OCI-LY7 (cell line): ENCODE measurements around the gene CSRNP3. TPM values are rescaled to one million over a fixed set of nuclear protein-coding genes. Genes with fewer than 3 reads are reported as not detected.

Source experiments
- BruUV-seq: library from RNA; stranded (reverse); fragments of 400-500 nt; replicated peaks from 2 replicates; lab custom pipeline; 2021; lab: Mats Ljungman, UMichigan
- CTCF ChIA-PET: fragments of 300-600 bp; sonication (Branson Sonifier 250); formaldehyde crosslinking; loops from one replicate; lab custom pipeline; 2022; ENCODE audit warnings: antibody characterized with exemption; ENCODE audit not compliant: unreplicated experiment; lab: Charles Lee
- POLR2A ChIA-PET: fragments of 300-600 bp; sonication (Branson Sonifier 250); formaldehyde crosslinking; loops from one replicate; lab custom pipeline; 2022; ENCODE audit warnings: antibody characterized with exemption; lab: Charles Lee
- DNase-seq: peaks from one replicate; pipeline ENCODE4 v3.0.0-alpha.2; 2015; ENCODE audit warnings: low spot score
- H2AFZ ChIP-seq: fragments of 200-600 bp; sonication (generic), shearing (Covaris generic); 2 replicates; pipeline ENCODE4 v1.6.1; 2014; ENCODE audit warnings: mild to moderate bottlenecking, antibody characterized with exemption, low read length, moderate library complexity
- H3K27ac ChIP-seq: fragments of 200-600 bp; sonication (generic); 2 replicates; pipeline ENCODE4 v1.5.1; 2014; ENCODE audit warnings: mixed run types, low read depth, mild to moderate bottlenecking, moderate library complexity, low read length, inconsistent platforms; ENCODE audit not compliant: poor library complexity, severe bottlenecking
- H3K36me3 ChIP-seq: fragments of 200-600 bp; sonication (generic); 2 replicates; pipeline ENCODE4 v1.6.1; 2014; ENCODE audit warnings: mild to moderate bottlenecking, antibody characterized with exemption, low read length, moderate library complexity, mixed read lengths; ENCODE audit not compliant: insufficient read depth
- H3K4me1 ChIP-seq: fragments of 200-600 bp; sonication (generic); 2 replicates; pipeline ENCODE4 v1.5.1; 2014; ENCODE audit warnings: mild to moderate bottlenecking, low read length; ENCODE audit not compliant: insufficient read depth, poor library complexity, severe bottlenecking
- H3K4me2 ChIP-seq: fragments of 200-600 bp; sonication (generic); 2 replicates; pipeline ENCODE4 v1.6.1; 2014; ENCODE audit warnings: mild to moderate bottlenecking, low read length
- H3K4me3 ChIP-seq: fragments of 200-600 bp; sonication (generic); 2 replicates; pipeline ENCODE4 v1.5.1; 2014; ENCODE audit warnings: mild to moderate bottlenecking, low read depth, low read length; ENCODE audit not compliant: poor library complexity, severe bottlenecking
- H3K79me2 ChIP-seq: fragments of 200-600 bp; sonication (generic); 2 replicates; pipeline ENCODE4 v1.6.1; 2016; ENCODE audit warnings: low read depth, mild to moderate bottlenecking, low read length, moderate library complexity, mixed read lengths; ENCODE audit not compliant: insufficient read depth
- H3K9me2 ChIP-seq: fragments of 200-600 bp; sonication (generic); 2 replicates; pipeline ENCODE4 v1.6.1; 2016; ENCODE audit warnings: mild to moderate bottlenecking, low read length, mixed read lengths; ENCODE audit not compliant: insufficient read depth
- H3K9me3 ChIP-seq: fragments of 200-600 bp; sonication (generic); 2 replicates; pipeline ENCODE4 v1.6.1; 2014; ENCODE audit warnings: mild to moderate bottlenecking, mixed run types, low read length, mixed read lengths
- H4K20me1 ChIP-seq: fragments of 200-600 bp; sonication (generic); 2 replicates; pipeline ENCODE4 v1.6.1; 2014; ENCODE audit warnings: mild to moderate bottlenecking, antibody characterized with exemption, low read length, moderate library complexity, mixed read lengths; ENCODE audit not compliant: insufficient read depth
- EZH2phosphoT487 ChIP-seq: fragments of 200-600 bp; sonication (generic); IDR thresholded peaks from 2 replicates; pipeline ENCODE4 v1.6.1; 2018; ENCODE audit warnings: low read depth, borderline replicate concordance, mild to moderate bottlenecking, mixed run types, antibody characterized with exemption, low read length, moderate library complexity, mixed read lengths
- intact Hi-C: fragments of 100-400 bp; cut with micrococcal nuclease; formaldehyde crosslinking; loops from one replicate; pipeline ENCODE4 v1.10.0; 2022; ENCODE audit not compliant: unreplicated experiment
- total RNA-seq, 2 experiments: library from RNA; depleted of rRNA in 1 of 2; stranded (reverse); fragments of >200 nt in 1 of 2; shearing (Covaris generic) in 1 of 2; gene quantifications; 2 replicates each; pipeline ENCODE4 v1.2.3, GENCODE V29; 2014 to 2022
- TF ChIP-seq, protein P1 (sequence below): fragments of 200-600 bp; sonication (generic); conservative IDR thresholded peaks from 2 replicates; pipeline ENCODE4 v1.5.1; 2014; ENCODE audit warnings: mild to moderate bottlenecking, antibody characterized with exemption, low read length, moderate library complexity, mixed read lengths

CSRNP3 gene
- total RNA-seq, 2 experiments from 2014 or later = 0.44 to 1.4 TPM

DNA sequence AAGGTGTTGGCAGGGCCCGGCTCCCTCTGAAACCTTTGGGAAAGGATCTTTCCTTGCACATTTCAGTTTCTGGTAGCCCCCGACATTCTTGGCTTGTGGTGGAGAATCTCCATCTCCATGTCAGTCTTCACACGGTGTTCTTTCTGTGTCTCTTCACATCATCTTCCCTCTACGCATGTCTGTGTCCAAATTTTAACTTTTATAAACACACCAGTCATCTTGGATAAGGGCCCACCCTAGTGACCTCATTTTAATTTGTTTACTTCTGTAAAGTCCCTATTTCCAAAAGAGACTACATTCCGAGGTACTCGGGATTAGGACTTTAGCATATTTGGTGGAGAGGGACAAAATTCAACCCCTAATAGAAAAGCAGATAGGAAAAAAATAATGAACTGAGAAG, 186.2 kb downstream of the CSRNP3 start:
- no peak for TF ChIP-seq EZH2phosphoT487
- TF ChIP-seq, protein P1, sequence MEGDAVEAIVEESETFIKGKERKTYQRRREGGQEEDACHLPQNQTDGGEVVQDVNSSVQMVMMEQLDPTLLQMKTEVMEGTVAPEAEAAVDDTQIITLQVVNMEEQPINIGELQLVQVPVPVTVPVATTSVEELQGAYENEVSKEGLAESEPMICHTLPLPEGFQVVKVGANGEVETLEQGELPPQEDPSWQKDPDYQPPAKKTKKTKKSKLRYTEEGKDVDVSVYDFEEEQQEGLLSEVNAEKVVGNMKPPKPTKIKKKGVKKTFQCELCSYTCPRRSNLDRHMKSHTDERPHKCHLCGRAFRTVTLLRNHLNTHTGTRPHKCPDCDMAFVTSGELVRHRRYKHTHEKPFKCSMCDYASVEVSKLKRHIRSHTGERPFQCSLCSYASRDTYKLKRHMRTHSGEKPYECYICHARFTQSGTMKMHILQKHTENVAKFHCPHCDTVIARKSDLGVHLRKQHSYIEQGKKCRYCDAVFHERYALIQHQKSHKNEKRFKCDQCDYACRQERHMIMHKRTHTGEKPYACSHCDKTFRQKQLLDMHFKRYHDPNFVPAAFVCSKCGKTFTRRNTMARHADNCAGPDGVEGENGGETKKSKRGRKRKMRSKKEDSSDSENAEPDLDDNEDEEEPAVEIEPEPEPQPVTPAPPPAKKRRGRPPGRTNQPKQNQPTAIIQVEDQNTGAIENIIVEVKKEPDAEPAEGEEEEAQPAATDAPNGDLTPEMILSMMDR = no peak
- no peaks in the 10 kb centered on the region for H3K9me3 ChIP-seq
- DNase-seq = no peak
- H3K36me3 ChIP-seq = no peaks in the 10 kb centered on the region
- H3K9me2 ChIP-seq = no peaks in the 10 kb centered on the region
- H3K4me1 ChIP-seq = no peaks in the 10 kb centered on the region
- H3K4me2 ChIP-seq = no peak overlapping the region
- ChIA-PET CTCF (no interaction called here), POLR2A (interaction anchor here (1.1 kb wide), 1 partner anchor 23 kb away, joined by 8 read pairs; no protein-coding TSS in a partner anchor)
- H4K20me1 ChIP-seq = no peaks in the 10 kb centered on the region
- H3K27ac ChIP-seq = no peak overlapping the region
- no peak overlapping the region for H2AFZ ChIP-seq
- H3K79me2 ChIP-seq = no peaks in the 10 kb centered on the region
- intact Hi-C loops = no loop called here
- no TSS peak for BruUV-seq
- H3K4me3 ChIP-seq = no peak overlapping the region

DNA sequence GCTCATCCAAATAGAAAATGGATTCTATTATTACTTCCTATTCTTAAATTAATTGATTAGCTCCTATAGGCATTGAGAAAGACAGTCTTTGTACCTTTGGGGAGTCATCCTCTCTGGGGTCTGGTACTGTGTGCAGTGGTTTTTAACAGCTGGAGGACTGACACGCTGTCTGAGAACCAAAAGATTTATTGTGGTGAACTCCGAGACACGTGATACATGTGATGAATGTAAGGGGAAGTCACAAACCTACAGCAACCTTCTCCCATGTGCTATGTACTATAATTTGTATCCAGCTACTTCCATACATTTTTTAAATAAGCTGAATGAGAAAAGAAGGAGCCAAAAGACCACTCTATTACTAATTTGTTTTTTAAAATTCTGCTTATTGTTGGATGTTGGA, 190.9 kb downstream of the CSRNP3 start:
- Histone ChIP-seq H3K36me3 (no peaks in the 10 kb centered on the region), H3K4me2 (no peak overlapping the region), H3K79me2 (no peaks in the 10 kb centered on the region), H2AFZ (peak overlapping the region; percentile 60; the same call in 1 of the 2 replicates), H4K20me1 (no peaks in the 10 kb centered on the region), H3K4me3 (no peak overlapping the region), H3K27ac (no peak overlapping the region), H3K4me1 (no peaks in the 10 kb centered on the region), H3K9me2 (no peaks in the 10 kb centered on the region), H3K9me3 (no peaks in the 10 kb centered on the region)
- intact Hi-C loops = no loop called here
- CTCF ChIA-PET = no interaction called here
- TF ChIP-seq EZH2phosphoT487 = no peak
- TF ChIP-seq, protein P1 = no peak
- DNase-seq = no peak
- POLR2A ChIA-PET = interaction anchor here (1.9 to 5.2 kb wide), 3 partner anchors 10 to 27 kb away, joined by 8 to 33 read pairs (median 13); no protein-coding TSS in a partner anchor
- BruUV-seq = no TSS peak

DNA sequence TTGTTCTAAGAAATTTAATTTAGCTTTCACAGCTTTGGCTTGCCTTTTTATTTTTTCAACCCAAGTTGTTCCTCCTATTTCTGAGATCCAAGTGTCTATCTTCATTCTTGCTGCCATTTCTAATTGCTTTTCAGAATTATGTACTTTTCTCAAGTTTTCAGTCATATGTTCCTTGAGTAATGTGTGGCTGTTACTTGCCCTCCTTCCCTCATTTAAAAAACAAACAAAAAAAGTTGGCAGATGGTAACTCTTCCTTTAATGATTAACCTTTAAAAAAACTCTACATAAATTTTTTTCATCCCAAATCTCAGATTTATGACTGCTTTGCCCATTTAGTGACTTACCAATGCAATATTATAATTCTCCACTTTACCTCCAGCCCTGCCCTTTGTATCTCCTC, 193.2 kb downstream of the CSRNP3 start:
- Histone ChIP-seq H3K9me3 (no peaks in the 10 kb centered on the region), H3K4me3 (no peak overlapping the region), H3K4me1 (no peaks in the 10 kb centered on the region), H3K9me2 (no peaks in the 10 kb centered on the region), H3K79me2 (no peaks in the 10 kb centered on the region), H3K27ac (no peak overlapping the region), H4K20me1 (no peaks in the 10 kb centered on the region), H3K4me2 (no peak overlapping the region), H3K36me3 (no peaks in the 10 kb centered on the region), H2AFZ (no peak overlapping the region)
- ChIA-PET POLR2A (no interaction called here), CTCF (no interaction called here)
- DNase-seq = no peak
- TF ChIP-seq EZH2phosphoT487 = no peak
- TF ChIP-seq, protein P1 = no peak
- no TSS peak for BruUV-seq
- intact Hi-C loops = no loop called here
